ENCODE measurements around the gene MPZ.
"Not testable (repeated sequence)": the region's sequence is repeated elsewhere in the genome, so short reads cannot be mapped to it uniquely, and the experiment has no call there.

Gene MPZ

DNA sequence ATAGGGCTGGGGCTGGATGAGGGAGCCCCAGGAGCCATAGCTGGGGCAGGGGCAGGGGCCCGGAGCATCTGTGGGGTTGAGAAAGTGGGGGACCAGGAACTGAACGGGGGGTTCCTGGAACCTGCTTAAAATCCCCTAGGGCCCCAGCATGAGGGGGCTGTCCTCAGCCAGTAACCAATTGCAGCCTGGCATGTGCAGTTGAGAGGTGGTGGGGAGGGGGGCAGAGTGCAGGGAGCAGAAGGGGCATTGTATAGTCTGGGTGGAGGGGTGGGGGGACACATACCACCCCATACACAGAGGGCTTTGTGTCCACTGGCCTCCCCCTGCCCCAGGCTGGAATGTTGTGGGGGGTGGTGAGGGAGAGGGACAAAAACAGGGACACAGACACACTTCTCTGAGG lies at the start of gene MPZ:
MPZ (minus strand) TSS at position 101 of the 400 bp plus-strand sequence; CDS start at position 38, 63 bp downstream.
- no peak for DNase-seq

DNA sequence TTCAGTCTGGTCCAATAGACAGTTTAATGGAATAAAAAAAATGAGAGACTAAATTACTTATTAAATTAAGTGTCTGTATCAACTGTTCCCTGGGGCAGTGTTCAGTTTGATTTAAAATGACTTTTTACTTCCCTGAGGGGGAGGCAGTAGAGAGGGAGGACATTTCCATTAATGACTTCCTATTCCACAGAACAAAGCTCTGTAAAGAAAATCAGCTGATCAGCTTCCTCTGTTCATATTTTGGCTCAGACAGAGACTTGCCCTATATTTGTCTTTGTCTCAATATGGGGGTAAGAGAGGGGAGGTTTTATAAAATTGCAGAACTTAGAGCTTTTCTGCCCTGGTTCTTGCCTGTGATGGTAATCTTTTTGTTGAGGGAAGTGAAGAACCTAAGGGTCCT lies 49.5 kb upstream of the MPZ start:
- DNase-seq = no peak

DNA sequence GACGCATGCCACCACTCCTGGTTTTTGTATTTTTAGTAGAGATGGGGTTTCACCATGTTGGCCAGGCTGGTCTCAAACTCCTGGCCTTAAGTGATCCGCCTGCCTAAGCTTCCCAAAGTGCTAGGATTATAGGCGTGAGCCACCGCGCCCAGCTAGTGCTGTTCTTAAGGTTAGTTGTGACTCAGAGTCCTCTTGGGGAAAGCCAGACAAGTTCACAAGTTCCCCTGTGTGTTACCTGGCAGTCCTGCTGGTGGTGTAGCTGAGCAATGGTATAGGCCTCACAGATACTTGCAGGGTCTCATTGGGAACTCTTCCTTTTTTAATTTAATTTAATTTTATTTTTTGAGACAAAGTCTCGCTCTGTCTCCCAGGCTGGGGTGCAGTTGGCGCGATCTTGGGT lies 47.3 kb upstream of the MPZ start:
- DNase-seq = no peak

DNA sequence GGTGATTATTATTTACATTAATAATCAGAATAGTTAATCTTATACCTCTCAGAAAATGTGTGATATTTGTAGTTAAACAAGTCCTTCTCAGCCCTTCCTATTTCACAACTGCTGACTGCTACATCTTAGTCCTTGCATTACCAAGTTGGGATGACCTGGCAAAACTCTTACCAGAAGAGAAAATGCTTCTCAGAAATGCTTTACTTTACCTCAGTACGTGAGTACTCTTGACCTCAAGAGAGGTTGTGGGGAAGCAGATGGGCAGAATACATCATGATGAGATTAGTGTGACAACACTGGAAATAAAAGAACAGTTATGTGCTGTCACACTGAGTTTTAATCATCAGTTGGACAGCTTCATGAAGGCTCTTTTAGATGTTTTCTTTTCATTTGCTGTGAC lies 41.7 kb upstream of the MPZ start:
- DNase-seq = no peak

DNA sequence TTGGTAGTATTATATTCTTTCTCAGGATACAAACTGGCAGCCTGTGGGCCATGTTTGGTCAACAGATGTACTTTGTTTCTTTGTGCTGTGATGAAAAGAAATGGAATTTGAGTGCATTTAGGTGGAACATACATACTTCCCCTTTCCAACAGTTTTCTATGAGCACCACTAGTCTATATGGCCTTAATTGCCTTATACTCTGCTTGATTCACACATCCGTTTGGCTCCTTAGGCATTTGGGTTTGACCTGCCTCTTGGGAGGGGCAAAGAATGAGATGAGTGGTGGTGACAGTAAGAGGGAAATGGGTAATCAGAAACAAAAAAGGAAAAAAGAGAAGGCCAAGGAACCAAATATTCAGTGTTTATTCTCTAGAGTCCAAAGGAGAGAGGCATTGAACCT lies 40.9 kb upstream of the MPZ start:
- no peak for DNase-seq

DNA sequence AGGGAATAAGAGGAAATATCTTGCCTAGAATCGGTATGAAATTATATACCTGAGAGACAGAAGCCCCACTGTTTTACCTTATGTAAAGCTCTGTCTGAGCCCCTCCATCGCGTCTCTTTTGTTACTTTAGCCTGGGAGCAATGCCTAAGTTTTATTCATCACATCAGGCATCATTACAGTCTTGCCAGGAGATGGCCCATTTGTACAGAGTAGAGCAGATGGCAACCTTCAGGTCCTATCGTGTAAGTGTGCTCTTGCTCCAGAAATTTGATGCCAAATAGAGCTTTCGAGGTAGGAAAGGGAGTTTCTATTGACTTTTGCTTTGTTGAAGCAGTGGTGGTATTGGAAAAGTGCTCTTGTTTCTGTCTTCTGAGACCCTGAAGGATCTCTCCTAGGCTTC lies 33.1 kb upstream of the MPZ start:
- DNase-seq = peak; percentile 79

DNA sequence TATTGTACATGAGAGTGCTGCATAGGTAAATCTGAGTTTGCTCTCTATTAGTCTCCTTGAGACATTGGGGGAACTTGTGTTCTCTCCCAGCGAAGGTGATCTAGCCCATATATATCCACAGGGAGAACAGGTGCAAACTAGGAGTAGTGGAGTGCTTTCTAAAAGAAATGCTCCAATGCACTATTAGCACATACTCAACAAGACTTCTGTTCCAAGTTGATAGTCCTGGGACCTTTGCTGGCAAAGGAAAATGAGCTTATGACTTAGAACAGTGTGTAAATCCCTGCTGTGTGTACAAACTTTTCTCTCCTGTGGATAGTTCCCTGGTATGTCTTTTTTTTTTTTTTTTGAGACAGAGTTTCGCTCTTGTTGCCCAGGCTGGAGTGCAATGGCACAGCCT lies 32.4 kb upstream of the MPZ start:
- DNase-seq = peak; percentile 9

DNA sequence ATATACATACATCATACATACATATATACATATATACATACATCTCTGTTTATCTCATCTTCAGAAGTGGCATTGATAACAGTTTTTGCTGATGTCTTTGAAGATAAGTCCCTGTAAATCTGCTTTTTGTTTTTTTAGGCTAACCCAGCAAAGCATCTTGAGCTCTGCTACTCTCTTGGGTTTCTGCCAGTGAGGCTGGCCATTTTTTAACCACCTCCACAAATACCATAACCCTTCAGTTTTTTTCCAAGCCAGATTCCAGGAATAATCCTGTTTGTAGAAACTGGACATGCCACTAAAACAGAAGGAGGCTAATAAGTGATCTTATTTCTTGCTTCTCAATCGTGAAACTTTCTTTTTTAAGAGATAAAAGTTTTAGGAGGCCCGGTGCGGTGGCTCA lies 26.0 kb upstream of the MPZ start:
- no peak for DNase-seq

DNA sequence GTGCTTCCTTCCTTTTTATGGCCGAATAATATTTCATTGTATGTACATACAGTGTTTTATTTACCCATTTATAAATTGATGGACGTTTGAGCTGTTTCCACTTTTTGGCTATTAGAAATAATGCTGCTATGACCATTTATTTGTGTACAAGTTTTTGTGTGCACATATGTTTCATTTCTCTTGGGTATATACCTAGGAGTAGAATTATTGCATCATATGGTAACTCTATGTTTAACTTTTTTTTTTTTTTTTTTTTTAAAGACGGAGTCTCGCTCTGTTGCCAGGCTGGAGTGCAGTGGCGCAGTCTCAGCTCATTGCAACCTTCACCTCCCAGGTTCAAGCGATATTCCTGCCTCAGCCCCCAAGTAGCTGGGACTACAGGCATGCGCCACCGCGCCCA lies 23.4 kb upstream of the MPZ start:
- DNase-seq = no peak

DNA sequence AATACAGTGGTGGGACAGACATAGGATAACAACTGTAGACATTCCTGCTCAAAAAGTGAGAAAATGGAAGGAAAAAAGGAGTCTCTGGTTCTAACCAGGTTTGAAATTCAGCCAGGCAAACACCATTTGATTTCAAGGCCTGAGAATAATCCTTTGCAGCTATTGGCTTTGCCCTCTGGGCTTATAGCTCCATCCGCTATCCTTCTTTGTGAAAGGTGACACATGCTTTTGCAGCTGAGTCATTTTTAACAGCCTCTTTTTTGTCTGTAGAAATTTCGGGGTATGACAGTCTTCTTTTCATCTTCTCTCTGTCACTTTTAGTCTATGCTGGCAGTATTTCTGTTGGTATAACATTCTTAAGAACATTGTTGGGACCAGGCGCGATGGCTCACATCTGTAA lies 20.6 kb upstream of the MPZ start:
- no peak for DNase-seq

DNA sequence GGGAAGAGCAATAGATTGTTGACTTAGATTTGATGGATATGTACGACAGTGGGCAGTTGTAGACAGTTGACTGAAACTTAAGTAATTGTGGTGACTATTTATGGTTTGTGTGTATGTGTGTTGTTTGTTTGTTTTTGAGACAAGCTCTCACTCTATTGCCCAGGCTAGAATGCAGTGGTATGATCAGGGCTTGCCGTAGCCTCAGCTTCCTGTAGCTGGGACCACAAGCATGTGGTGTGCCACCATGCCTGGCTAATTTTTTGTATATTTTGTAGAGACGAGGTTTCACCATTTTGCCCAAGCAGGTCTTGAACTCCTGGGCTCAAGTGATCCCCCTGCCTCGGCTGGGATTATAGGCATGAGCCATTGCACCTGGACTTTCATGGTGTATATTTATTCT lies 14.3 kb upstream of the MPZ start:
- no peak for DNase-seq

DNA sequence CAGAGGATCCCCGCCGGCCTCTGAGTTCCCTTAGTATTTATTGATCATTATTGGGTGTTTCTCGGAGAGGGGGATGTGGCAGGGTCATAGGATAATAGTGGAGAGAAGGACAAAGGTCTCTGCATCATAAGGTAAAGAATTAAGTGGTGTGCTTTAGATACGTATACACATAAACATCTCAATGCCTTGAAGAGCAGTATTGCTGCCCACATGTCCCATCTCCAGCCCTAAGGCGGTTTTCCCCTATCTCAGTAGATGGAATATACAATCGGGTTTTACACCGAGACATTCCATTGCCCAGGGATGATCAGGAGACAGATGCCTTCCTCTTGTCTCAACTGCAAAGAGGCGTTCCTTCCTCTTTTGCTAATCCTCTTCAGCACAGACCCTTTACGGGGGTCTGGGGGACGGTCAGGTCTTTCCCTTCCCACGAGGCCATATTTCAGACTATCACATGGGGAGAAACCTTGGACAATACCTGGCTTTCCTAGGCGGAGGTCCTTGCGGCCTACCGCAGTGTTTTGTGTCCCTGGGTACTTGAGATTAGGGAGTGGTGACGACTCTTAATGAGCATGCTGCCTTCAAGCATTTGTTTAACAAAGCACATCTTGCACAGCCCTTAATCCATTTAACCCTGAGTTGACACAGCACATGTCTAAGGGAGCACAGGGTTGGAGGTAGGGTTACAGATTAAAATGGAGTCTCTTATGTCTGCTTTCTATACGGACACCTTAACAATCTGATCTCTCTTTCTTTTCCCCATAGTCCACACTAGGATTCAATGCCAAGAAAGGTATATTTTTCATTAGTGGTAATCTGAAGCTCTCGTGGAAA lies 6.3 kb upstream of the MPZ start:
- not testable (repeated sequence) for DNase-seq

DNA sequence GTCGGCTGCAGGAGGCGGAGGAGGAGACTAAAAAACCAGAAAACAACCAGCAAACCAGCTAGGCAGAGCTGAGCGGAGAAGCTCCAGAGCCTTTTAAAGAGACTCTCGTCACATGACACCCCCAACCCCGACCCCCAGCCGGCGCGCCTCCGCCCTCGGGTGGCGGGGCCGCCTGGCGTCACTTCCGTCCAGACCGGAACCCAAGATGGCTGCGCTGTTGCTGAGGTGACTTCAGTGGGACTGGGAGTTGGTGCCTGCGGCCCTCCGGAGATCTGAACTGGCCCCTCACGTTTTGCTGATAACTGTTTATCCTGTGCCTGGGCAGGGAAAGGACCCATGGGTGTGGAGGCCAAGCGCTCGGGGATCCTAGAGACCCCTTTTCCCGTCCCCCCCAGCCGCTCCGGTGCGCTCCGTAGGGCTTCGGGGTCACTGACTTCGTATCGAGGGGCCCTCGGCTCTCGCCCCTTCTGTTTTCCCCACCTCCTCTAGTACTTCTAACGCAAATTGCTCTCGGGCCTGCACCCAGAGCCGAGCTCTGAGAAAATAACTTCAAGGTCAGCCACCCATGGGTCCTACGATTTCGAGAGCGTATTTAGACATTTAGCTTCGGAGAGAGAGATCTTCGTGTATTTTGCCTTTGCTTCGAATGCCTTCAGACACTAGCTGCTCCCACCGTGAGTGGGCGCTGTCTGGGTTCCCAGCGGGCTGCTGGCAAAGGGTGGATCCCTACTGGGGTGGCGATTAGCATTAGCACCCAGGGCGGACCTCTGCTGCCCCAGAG lies 4.6 kb upstream of the MPZ start, which contains the start of gene SDHC:
SDHC (plus strand) TSS at position 181 of the 781 bp plus-strand sequence; CDS start at position 206, 25 bp downstream.
- DNase-seq = peak; percentile 84

DNA sequence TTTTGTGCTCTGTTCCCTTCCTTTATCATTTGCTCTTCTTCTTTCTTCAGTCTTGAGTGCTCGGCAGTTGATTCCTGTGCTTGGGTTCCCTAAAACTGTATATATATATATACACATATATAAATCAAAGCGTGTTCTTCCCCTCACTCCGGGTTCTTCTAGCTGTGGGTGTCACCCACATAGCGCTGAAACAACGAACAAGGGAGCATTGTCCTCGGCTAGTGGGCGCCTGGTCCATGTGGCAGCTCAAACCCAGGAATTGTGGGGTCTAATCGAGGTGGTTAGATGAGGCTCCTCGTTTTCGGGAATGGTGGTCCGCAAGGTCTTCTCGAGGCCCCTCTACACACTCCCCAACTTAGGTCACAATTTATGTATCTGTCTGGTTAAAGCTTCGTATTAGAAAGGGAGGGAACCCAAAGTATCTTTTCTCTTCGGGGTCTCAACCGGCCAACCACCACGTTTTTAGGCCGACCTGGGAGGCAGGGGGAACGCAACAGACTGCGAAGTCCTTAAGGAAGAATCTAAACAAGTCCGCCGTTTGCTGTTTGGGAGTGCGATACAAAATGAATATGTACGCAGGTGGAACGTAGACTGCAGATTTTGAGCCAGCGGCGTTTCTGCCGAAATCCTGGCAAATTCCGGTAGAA lies 3.9 kb upstream of the MPZ start:
- no peak for DNase-seq

DNA sequence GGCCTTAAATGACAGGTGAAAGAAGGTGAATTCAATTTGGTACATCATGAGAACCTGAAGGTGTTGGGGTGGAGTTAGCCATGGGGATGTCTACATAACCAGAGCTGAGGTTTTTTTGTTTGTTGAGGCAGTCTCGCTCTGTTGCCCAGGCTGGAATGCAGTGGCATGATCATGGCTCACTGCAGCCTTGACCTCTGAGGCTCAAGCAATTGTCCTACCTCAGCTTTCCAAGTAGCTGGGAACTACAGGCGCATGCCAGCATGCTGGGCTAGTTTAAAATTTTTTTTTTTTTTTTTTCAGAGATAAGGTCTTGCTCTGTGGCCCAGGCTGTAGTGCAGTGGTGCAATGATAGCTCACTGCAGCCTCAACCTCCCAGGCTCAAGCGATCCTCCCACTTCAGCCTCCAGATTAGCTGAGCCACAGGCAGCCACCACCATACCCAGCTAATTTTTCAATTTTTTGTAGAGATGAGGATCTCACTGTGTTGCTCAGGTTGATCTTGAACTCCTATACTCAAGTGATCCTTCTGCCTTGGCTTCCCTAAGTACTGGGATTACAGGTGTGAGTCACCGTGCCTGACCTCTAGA lies 1.9 kb upstream of the MPZ start:
- DNase-seq = no peak

DNA sequence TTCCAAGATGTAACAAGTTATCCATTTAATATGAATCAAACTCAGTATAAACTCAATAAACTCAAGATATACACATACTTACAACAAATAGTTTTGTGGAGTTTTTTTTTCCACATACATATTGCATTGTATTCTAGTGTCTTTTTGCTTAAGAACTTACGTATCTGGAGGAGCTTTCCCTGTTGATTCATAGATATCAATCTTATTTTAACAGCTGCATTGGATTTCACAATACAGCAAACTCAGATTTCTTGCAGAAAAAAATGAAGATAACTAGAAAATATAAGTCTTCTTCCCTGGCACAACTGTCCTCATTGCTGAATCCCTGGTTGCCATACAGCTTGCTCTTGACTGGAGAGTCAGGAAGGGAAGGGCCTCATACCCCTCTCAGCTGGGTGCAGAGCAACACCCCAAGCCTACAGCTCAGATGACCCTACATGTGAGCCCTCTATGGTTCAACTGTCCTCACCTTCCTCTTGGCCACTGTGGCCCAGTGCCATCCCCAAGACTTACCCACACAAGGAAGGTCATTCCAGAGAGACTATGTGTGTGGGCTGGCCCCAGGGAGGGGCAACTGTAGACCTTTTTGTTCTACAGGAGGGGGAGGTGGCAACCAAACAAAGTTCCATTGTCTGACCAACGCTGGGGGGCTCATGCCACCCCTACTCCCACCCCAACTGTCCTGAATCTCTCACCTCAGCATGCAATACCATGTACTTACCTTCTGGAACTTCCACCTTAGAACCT lies 1.7 kb downstream of the MPZ start:
- DNase-seq = no peak

DNA sequence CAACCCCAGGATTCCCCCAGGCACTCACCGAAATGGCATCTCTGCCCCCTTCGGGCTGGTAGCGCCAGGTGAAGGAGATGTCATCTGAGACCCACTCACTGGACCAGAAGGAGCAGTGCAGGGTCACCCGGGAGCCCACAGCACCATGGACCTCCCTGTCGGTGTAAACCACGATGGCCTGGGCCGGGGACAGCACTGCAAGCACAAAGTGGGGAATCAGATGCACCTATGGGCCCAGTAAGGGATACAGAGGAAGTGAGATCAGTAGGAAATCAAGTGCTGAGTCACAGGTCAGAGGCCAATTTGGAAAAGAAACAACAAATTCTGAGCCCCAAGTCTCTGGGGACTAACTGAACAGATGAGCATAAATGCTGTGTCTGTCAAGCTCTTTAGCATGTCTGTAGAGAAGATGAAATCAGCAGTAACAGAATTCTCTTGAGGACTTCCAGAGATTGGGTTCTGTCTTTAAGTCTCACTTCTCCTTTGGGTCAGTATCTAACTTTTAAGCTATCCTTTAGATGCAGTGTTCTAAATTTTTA lies 2.5 kb downstream of the MPZ start:
- DNase-seq = peak; percentile 77

DNA sequence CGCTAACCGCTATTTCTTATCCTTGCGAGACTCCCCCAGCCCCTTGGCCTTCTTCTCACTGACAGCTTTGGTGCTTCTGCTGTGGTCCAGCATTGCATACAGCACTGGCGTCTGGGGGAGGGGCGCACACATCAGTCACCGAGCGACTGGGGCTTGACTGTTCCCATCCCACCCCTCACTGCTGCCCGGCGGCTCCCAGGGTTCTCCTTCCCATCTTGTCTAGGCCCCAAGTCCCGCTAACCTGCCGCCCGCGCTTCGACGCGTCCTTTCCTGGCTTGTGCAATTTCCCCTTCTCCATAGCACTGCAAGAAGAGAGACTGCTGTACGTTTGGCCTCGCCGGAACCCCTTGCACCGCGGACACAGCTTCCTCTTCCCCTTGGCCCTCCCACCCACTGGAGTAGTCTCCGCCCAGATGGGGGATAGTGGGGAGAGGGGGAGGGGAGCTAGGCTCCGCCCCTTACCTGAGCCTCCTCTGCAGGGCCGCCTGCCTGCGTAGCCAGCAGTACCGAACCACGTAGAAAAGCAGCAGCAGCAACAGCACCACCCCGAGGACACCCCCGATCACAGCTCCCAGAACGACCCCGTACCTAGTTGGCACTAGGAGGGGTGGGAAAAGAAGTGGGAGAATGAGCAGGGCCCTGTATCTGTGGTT lies 3.8 kb downstream of the MPZ start:
- DNase-seq = peak; percentile 63

DNA sequence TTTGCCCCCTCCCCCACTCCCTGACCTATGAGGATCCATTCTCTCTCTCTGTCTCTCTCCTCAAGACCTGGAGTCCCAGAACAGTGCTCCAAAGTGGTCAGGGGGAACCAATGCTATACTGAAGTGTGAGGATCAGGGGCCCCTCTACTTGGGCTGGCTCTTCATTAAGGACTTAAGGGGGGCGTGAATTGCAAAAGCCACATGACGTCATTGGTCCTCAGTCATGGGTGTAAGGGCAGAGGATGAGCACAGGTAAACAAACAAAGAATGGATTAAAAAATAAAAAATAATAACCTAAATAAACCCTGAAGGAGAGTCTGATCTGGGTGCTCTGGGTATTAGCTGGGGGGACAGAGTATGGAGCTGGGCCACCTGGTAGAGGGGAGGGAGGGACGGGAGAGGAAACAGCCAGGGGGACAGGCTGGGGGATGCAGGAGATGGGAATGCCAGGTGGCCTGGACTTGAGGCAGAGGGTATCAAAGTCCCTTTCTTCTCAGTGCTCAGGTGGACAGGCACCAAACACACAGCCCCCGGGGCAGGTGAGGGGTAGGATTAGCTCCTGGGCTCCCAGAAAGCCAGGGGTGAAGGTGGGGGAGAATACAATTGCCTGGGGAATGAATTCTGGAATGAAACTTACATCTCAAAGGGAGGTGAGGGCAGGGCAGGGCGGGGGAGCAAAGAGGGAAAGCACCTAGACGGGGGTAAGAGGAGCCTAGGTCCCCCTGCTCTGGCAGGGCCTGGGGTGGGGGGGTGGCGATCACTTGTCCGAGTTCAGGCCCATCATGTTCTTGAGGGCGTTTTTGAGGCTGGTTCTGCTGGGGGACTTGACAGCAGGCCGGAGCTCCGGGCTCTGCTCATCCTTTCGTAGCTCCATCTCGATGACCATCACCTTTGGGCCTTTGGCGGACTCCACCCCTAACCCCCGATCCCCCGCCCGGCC lies 4.6 kb downstream of the MPZ start:
- no peak for DNase-seq

DNA sequence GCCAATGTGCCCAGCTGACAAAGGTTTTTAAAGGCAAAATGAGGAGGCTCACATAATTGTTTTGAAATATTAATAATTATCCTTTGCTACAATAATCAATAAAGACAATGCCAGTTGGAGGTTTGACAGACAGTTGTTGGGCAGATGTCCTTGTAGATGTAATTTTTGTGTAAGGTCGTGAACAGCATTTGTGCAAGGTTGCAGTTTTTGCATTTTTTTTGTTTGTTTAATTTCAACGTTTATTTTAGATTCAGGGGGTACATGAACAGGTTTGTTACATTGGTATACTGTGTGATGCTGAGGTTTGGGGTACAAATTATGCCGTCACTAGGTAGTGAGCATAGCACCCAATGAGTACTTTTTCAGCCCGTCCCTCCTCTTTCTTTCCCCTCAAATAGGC lies 9.3 kb downstream of the MPZ start:
- DNase-seq = no peak

DNA sequence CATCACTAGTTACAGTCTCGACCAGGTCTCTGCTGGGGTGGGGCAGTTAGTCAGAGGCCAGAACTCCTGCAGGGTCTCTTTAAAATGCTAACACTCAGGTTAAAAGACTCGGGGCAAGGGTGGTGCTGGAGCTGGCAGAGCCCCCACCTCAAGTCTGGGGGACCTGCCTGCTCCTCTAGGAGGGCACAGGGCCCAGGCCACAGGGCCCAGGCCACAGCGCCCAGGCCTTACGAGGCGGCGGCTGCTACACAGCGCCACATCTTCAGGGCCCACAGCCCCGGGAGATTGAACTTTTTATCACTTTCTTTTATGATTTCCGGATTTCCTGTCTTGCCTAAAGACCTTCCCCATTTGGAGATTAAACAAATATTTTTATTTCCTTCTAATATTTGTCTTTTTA lies 10.4 kb downstream of the MPZ start:
- DNase-seq = no peak

All from NCI-H2171 treated with DMSO at 0.1 percent for 48 hours (cell line).